GM12878 (cell line): ENCODE measurements around the gene RIMBP2. TPM values are rescaled to one million over a fixed set of nuclear protein-coding genes. Genes with fewer than 3 reads are reported as not detected.

Source experiments
- ATAC-seq: fragments of 200-7000 bp; cut with Tn5 transposase; 3 replicates; pipeline ENCODE4 v1.9.1; 2020; ENCODE audit warnings: mild to moderate bottlenecking, moderate library complexity
- BruUV-seq: library from RNA; stranded (reverse); fragments of 400-500 nt; replicated peaks from 2 replicates; lab custom pipeline; 2021; lab: Mats Ljungman, UMichigan
- CTCF ChIA-PET: fragments of 300-600 bp; sonication (Branson Sonifier 250); formaldehyde crosslinking; extraction: SDS; loops from one replicate; lab custom pipeline; 2021; ENCODE audit warnings: inconsistent platforms; lab: Yijun Ruan, JAX
- POLR2A ChIA-PET: fragments of 350-600 bp; formaldehyde crosslinking; extraction: SDS; loops from one replicate; lab custom pipeline; 2021; ENCODE audit warnings: inconsistent platforms; lab: Charles Lee
- RAD21 ChIA-PET: fragments of 300-600 bp; sonication (Branson Sonifier 250); formaldehyde crosslinking; loops from one replicate; lab custom pipeline; 2023; ENCODE audit warnings: antibody characterized with exemption; ENCODE audit not compliant: unreplicated experiment; lab: Charles Lee
- SMC1A ChIA-PET: fragments of 300-600 bp; sonication (Branson Sonifier 250); formaldehyde crosslinking; loops from one replicate; lab custom pipeline; 2023; ENCODE audit not compliant: unreplicated experiment, uncharacterized antibody; lab: Charles Lee
- DNase-seq: peaks from one replicate; pipeline ENCODE4 v3.0.0-alpha.2; 2011; ENCODE audit warnings: low read depth, low spot score
- FAIRE-seq: peaks from 3 replicates; lab custom pipeline; 2011; peaks lifted over from hg19 to GRCh38; lab: Jason Lieb, UNC
- H2AFZ ChIP-seq: 2 replicates; pipeline ENCODE4 v1.6.0; 2011; ENCODE audit warnings: low read depth, low read length, control low read depth; ENCODE audit not compliant: control insufficient read depth
- H3K27ac ChIP-seq: 2 replicates; pipeline ENCODE4 v1.5.1; 2011; ENCODE audit warnings: control low read depth; ENCODE audit not compliant: control insufficient read depth, insufficient read depth
- H3K27me3 ChIP-seq, 2 experiments: replicated peaks in 1 of 2; 2 replicates each; pipeline versions ENCODE4 v1.6.0 to v1.6.1; 2011; ENCODE audit warnings: low read length in 1 of 2; ENCODE audit not compliant: control insufficient read depth in 2 of 2, insufficient read depth in 2 of 2
- H3K36me3 ChIP-seq, 2 experiments: 2 replicates each; pipeline ENCODE4 v1.5.1; 2011; ENCODE audit warnings: low read length in 1 of 2; ENCODE audit not compliant: control insufficient read depth in 2 of 2, insufficient read depth in 2 of 2
- H3K4me1 ChIP-seq: 2 replicates; pipeline ENCODE4 v1.6.1; 2011; ENCODE audit warnings: mild to moderate bottlenecking, low read length, moderate library complexity, mixed read lengths; ENCODE audit not compliant: control insufficient read depth, insufficient read depth
- H3K4me2 ChIP-seq: 2 replicates; pipeline ENCODE4 v1.6.0; 2011; ENCODE audit warnings: control low read depth; ENCODE audit not compliant: control insufficient read depth, insufficient read depth
- H3K4me3 ChIP-seq: fragments of 200-600 bp; sonication (generic); 2 replicates; pipeline ENCODE4 v1.5.1; 2016
- H3K79me2 ChIP-seq: 2 replicates; pipeline ENCODE4 v1.6.0; 2011; ENCODE audit warnings: low read length; ENCODE audit not compliant: control insufficient read depth, insufficient read depth
- H3K9ac ChIP-seq: 2 replicates; pipeline ENCODE4 v1.8.0; 2011; ENCODE audit warnings: low read length, control low read depth, mixed read lengths; ENCODE audit not compliant: control insufficient read depth, insufficient read depth
- H3K9me3 ChIP-seq: replicated peaks from 3 replicates; pipeline ENCODE4 v1.5.1; 2011; ENCODE audit warnings: mild to moderate bottlenecking, low read length; ENCODE audit not compliant: control insufficient read depth, insufficient read depth
- H4K20me1 ChIP-seq: 2 replicates; pipeline ENCODE4 v1.6.0; 2011; ENCODE audit not compliant: control insufficient read depth, insufficient read depth
- ASH2L ChIP-seq: fragments of 300-600, 200-600 bp; sonication (generic); IDR thresholded peaks from 2 replicates; pipeline ENCODE4 v1.6.1; 2017; ENCODE audit warnings: low read depth, mild to moderate bottlenecking, borderline replicate concordance
- BCL3 ChIP-seq: IDR thresholded peaks from 2 replicates; pipeline ENCODE4 v1.6.1; 2011; ENCODE audit warnings: borderline replicate concordance, low read depth, mild to moderate bottlenecking, moderate library complexity, low read length; ENCODE audit not compliant: insufficient read depth, poor library complexity, severe bottlenecking
- BCLAF1 ChIP-seq: fragments of 450-650 bp; IDR thresholded peaks from 2 replicates; pipeline ENCODE4 v1.6.1; 2017; ENCODE audit warnings: antibody characterized with exemption, mild to moderate bottlenecking, moderate library complexity
- BRCA1 ChIP-seq: IDR thresholded peaks from 2 replicates; pipeline ENCODE4 v1.6.1; 2011; ENCODE audit warnings: low read depth, low read length, improper control_type of control experiment
- CHD4 ChIP-seq: fragments of 200-600 bp; sonication (generic); IDR thresholded peaks from 2 replicates; pipeline ENCODE4 v1.6.1; 2016; ENCODE audit warnings: mild to moderate bottlenecking
- E4F1 ChIP-seq: fragments of 450-650 bp; IDR thresholded peaks from 2 replicates; pipeline ENCODE4 v1.6.1; 2018; ENCODE audit warnings: borderline replicate concordance, mild to moderate bottlenecking; ENCODE audit not compliant: partially characterized antibody
- EZH2 ChIP-seq: IDR thresholded peaks from 2 replicates; pipeline ENCODE4 v1.6.1; 2012; ENCODE audit warnings: low read depth, mild to moderate bottlenecking, control low read depth, inconsistent platforms, low read length, borderline replicate concordance; ENCODE audit not compliant: control insufficient read depth
- HCFC1 ChIP-seq: fragments of 150-350 bp; IDR thresholded peaks from 2 replicates; pipeline ENCODE4 v1.6.1; 2014; ENCODE audit warnings: low read length
- MEF2A ChIP-seq: IDR thresholded peaks from 2 replicates; pipeline ENCODE4 v1.6.1; 2011; ENCODE audit warnings: low read depth, mild to moderate bottlenecking, low read length, moderate library complexity; ENCODE audit not compliant: insufficient read depth
- MEF2B ChIP-seq: fragments of 450-650 bp; IDR thresholded peaks from 2 replicates; pipeline ENCODE4 v1.6.1; 2018; ENCODE audit warnings: mild to moderate bottlenecking, moderate library complexity; ENCODE audit not compliant: partially characterized antibody, poor library complexity, severe bottlenecking
- NFXL1 ChIP-seq: fragments of 450-650 bp; IDR thresholded peaks from 2 replicates; pipeline ENCODE4 v1.6.1; 2017; ENCODE audit warnings: antibody characterized with exemption, mild to moderate bottlenecking, borderline replicate concordance
- NFYA ChIP-seq: IDR thresholded peaks from 2 replicates; pipeline ENCODE4 v1.6.1; 2011; ENCODE audit warnings: low read depth, mild to moderate bottlenecking, low read length, improper control_type of control experiment, borderline replicate concordance
- PKNOX1 ChIP-seq: fragments of 450-650 bp; IDR thresholded peaks from 2 replicates; pipeline ENCODE4 v1.6.1; 2016; ENCODE audit warnings: mild to moderate bottlenecking
- SIN3A ChIP-seq: IDR thresholded peaks from 2 replicates; pipeline ENCODE4 v1.6.1; 2012; ENCODE audit warnings: low read depth, low read length, improper control_type of control experiment
- YY1 ChIP-seq: IDR thresholded peaks from 2 replicates; pipeline ENCODE4 v1.6.1; 2011; ENCODE audit warnings: low read depth, mild to moderate bottlenecking, low read length
- WGBS: methylation state at CpG from one replicate; pipeline ENCODE4 v1.1.6; 2016; ENCODE audit warnings: low lambda C conversion rate; ENCODE audit not compliant: insufficient replicate concordance, insufficient coverage; ENCODE audit errors: missing lambda C conversion rate; 5-methylcytosine and 5-hydroxymethylcytosine counted together
- in situ Hi-C: fragments of 300-500 bp; cut with MboI; formaldehyde crosslinking; loops from 9 replicates; pipeline ENCODE4 v1.14.3; 2018; ENCODE audit warnings: mixed read lengths
- intact Hi-C: fragments of 100-400 bp; cut with micrococcal nuclease; formaldehyde crosslinking; loops from one replicate; pipeline ENCODE4 v1.14.2; 2022; ENCODE audit not compliant: unreplicated experiment
- polyA plus RNA-seq, 11 experiments: library from polyadenylated mRNA; depleted of rRNA in 4 of 11; unstranded in 6 of 11; stranded (reverse) in 5 of 11; fragments of >200 nt; fragmentation: Nextera tagmentation in 4 of 11; fragmentation: Illumina TruSeq in 1 of 11; extraction: Ambion mirVana in 4 of 11; extraction: Trizol in 1 of 11; gene quantifications; 1 replicate in 1 of 11; 2 replicates in 10 of 11; pipeline versions ENCODE4 v1.2.1 to v1.2.3, GENCODE V29; 2011 to 2016; ENCODE audit warnings: inconsistent platforms in 2 of 11, missing spikeins in 2 of 11, low read depth in 1 of 11
- total RNA-seq, 4 experiments: library from RNA; depleted of rRNA in 3 of 4; stranded (reverse); fragments of >200 nt in 3 of 4; fragmentation: Illumina TruSeq in 1 of 4; extraction: Trizol in 1 of 4; gene quantifications; 2 replicates each; pipeline versions ENCODE4 v1.2.1 to v1.2.3, GENCODE V29; 2013 to 2021

RIMBP2 gene
- total and polyA plus RNA-seq, 10 of the 15 experiments (the other 5 are each of a cell fraction or from before 2014, with no cell fraction given): 0.04 to 2.9 (median 0.07) TPM; not detected in 1

GRCh38 chr12:130640901-130641300 lies 75.2 kb downstream of the RIMBP2 start (continued):
- no peak for TF ChIP-seq NFXL1
- TF ChIP-seq, all 136 proteins: peak for 0

- no peak overlapping the region for H3K9ac ChIP-seq
- no peaks in the 10 kb centered on the region for H3K27me3 ChIP-seq
- SMC1A ChIA-PET: no interaction called here
- no peak overlapping the region for H3K4me3 ChIP-seq
- no TSS peak for BruUV-seq
- no peaks in the 10 kb centered on the region for H3K79me2 ChIP-seq
- intact Hi-C loops (no loop called here), in situ Hi-C loops (no loop called here)
- H3K27ac ChIP-seq: no peak overlapping the region
- RAD21 ChIA-PET: interaction anchor here (0.6 kb wide), 1 partner anchor 174 kb away, joined by 3 read pairs; no protein-coding TSS in a partner anchor
- no peaks in the 10 kb centered on the region for H3K4me1 ChIP-seq
- no peak for ATAC-seq
- FAIRE-seq: no peak
- H3K36me3 ChIP-seq: no peaks in the 10 kb centered on the region
- no peak overlapping the region for H2AFZ ChIP-seq
- WGBS: 56% methylated on average over 11 of the region's 11 CpGs
- H3K4me2 ChIP-seq: no peak overlapping the region
- no peaks in the 10 kb centered on the region; the same call in 2 of the 3 replicates for H3K9me3 ChIP-seq
- CTCF ChIA-PET: no interaction called here
- no peaks in the 10 kb centered on the region for H4K20me1 ChIP-seq
- POLR2A ChIA-PET: no interaction called here
- no peak for DNase-seq
- no peak for TF ChIP-seq CHD4
- no peak for TF ChIP-seq SIN3A
- TF ChIP-seq EZH2: no peak
- no peak for TF ChIP-seq YY1
- no peak for TF ChIP-seq BCLAF1
- no peak for TF ChIP-seq E4F1
- no peak for TF ChIP-seq MEF2B
- no peak for TF ChIP-seq PKNOX1
- TF ChIP-seq BRCA1: no peak
- no peak for TF ChIP-seq ASH2L
- TF ChIP-seq MEF2A: no peak
- TF ChIP-seq BCL3: no peak
- no peak for TF ChIP-seq NFYA
- no peak for TF ChIP-seq HCFC1
Measured at GRCh38 chr12:130640496-130640895, 75.6 kb downstream of the RIMBP2 start.
